B cell (primary cell): ENCODE results near the gene TECTA. TPM values are rescaled to one million over a fixed set of nuclear protein-coding genes. Genes with fewer than 3 reads are reported as not detected.

ENCODE experiments used
- ATAC-seq: fragments of 200-7000 bp; cut with Tn5 transposase; one replicate; pipeline ENCODE4 v1.10.0; 2021; ENCODE audit warnings: low read depth, mild to moderate bottlenecking, moderate number of reproducible peaks, moderate library complexity
- CTCF ChIA-PET: fragments of 350-600 bp; sonication (Branson Sonifier 250); formaldehyde crosslinking; loops from one replicate; lab custom pipeline; 2021; ENCODE audit warnings: antibody characterized with exemption, inconsistent platforms; lab: Charles Lee
- POLR2A ChIA-PET: fragments of 350-600 bp; sonication (Branson Sonifier 250); formaldehyde crosslinking; loops from one replicate; lab custom pipeline; 2021; ENCODE audit warnings: antibody characterized with exemption; lab: Charles Lee
- DNase-seq: peaks from one replicate; pipeline ENCODE4 v3.0.0; 2013
- H2AFZ ChIP-seq: 2 replicates; pipeline ENCODE4 v1.6.1; 2012; ENCODE audit warnings: mild to moderate bottlenecking, low read depth, low read length; ENCODE audit not compliant: insufficient read depth, poor library complexity, severe bottlenecking
- H3K27ac ChIP-seq, 2 donors: 1 replicate in 1 of 2; 2 replicates in 1 of 2; pipeline ENCODE4 v1.5.1; 2012 to 2013; ENCODE audit warnings: low read length in 2 of 2, mild to moderate bottlenecking in 2 of 2, moderate library complexity in 1 of 2
- H3K27me3 ChIP-seq, 4 experiments: fragments of 200-600 bp in 1 of 4; sonication (generic) in 1 of 4; replicated peaks in 1 of 4; 1 replicate in 2 of 4; 2 replicates in 2 of 4; pipeline versions ENCODE4 v1.6.1 to v1.7.0; 2013 to 2016; ENCODE audit warnings: low read length in 3 of 4, mild to moderate bottlenecking in 2 of 4, mixed read lengths in 1 of 4, moderate library complexity in 1 of 4; ENCODE audit not compliant: insufficient read depth in 4 of 4, control insufficient read depth in 3 of 4; ENCODE audit errors: control extremely low read depth in 1 of 4
- H3K36me3 ChIP-seq, 2 experiments: replicated peaks in 1 of 2; 1 replicate in 1 of 2; 2 replicates in 1 of 2; pipeline versions ENCODE4 v1.6.1 to v1.7.1; 2013; ENCODE audit warnings: low read length in 1 of 2; ENCODE audit not compliant: insufficient read depth in 2 of 2, control insufficient read depth in 1 of 2; ENCODE audit errors: control extremely low read depth in 1 of 2, extremely low read depth in 1 of 2
- H3K4me1 ChIP-seq, 2 donors: fragments of 200-600 bp in 1 of 2; sonication (generic) in 1 of 2; 1 replicate in 1 of 2; 2 replicates in 1 of 2; pipeline versions ENCODE4 v1.5.1 to v1.6.1; 2013 to 2017; ENCODE audit warnings: low read length in 2 of 2; ENCODE audit not compliant: control insufficient read depth in 2 of 2, insufficient read depth in 2 of 2
- H3K4me2 ChIP-seq: replicated peaks from 2 replicates; pipeline ENCODE3; 2012; ENCODE audit warnings: mild to moderate bottlenecking, low read depth, low read length; ENCODE audit not compliant: poor library complexity, severe bottlenecking
- H3K4me3 ChIP-seq, 5 experiments: fragments of 200-600 bp in 1 of 5; sonication (generic) in 1 of 5; 1 replicate in 3 of 5; 2 replicates in 2 of 5; pipeline versions ENCODE4 v1.5.1 to v1.7.0; 2011 to 2016; ENCODE audit warnings: low read length in 4 of 5, mild to moderate bottlenecking in 4 of 5, low read depth in 2 of 5, control low read depth in 1 of 5, moderate library complexity in 1 of 5; ENCODE audit not compliant: insufficient read depth in 1 of 5; ENCODE audit errors: control extremely low read depth in 1 of 5, extremely low read depth in 1 of 5
- H3K79me2 ChIP-seq: fragments of 200-600 bp; sonication (generic); one replicate; pipeline ENCODE4 v1.6.0; 2016; ENCODE audit warnings: low read length; ENCODE audit not compliant: control insufficient read depth, insufficient read depth
- H3K9ac ChIP-seq: fragments of 200-600 bp; sonication (generic); 2 replicates; pipeline ENCODE4 v1.6.1; 2017; ENCODE audit warnings: mild to moderate bottlenecking, low read length, moderate library complexity
- H3K9me3 ChIP-seq, 3 donors: one replicate each; pipeline versions ENCODE4 v1.6.1 to v1.7.1; 2013; ENCODE audit warnings: low read length in 2 of 3; ENCODE audit not compliant: control insufficient read depth in 2 of 3, insufficient read depth in 1 of 3; ENCODE audit errors: control extremely low read depth in 1 of 3
- H4K20me1 ChIP-seq: 2 replicates; pipeline ENCODE4 v1.6.0; 2012; ENCODE audit warnings: mild to moderate bottlenecking, low read length; ENCODE audit not compliant: insufficient read depth, control insufficient read depth, poor library complexity, severe bottlenecking
- H3K27ac Mint-ChIP-seq: one replicate; pipeline ENCODE4 v1.8.0; 2021; ENCODE audit warnings: mixed read lengths
- H3K27me3 Mint-ChIP-seq: one replicate; pipeline ENCODE4 v1.8.0; 2021; ENCODE audit warnings: mixed read lengths
- H3K4me1 Mint-ChIP-seq: one replicate; pipeline ENCODE4 v1.8.0; 2021; ENCODE audit warnings: mixed read lengths
- H3K4me3 Mint-ChIP-seq: one replicate; pipeline ENCODE4 v1.8.0; 2021; ENCODE audit warnings: mixed read lengths
- H3K9me3 Mint-ChIP-seq: one replicate; pipeline ENCODE4 v1.8.0; 2022; ENCODE audit warnings: mixed read lengths; ENCODE audit not compliant: insufficient read depth
- EZH2 ChIP-seq: IDR thresholded peaks from 2 replicates; pipeline ENCODE4 v1.6.1; 2012; ENCODE audit warnings: borderline replicate concordance, low read depth, mild to moderate bottlenecking, moderate library complexity, low read length; ENCODE audit not compliant: insufficient read depth, poor library complexity, severe bottlenecking
- WGBS: methylation state at CpG from one replicate; pipeline ENCODE4 v1.1.5; 2013; ENCODE audit warnings: missing lambda C conversion rate; ENCODE audit not compliant: insufficient coverage; 5-methylcytosine and 5-hydroxymethylcytosine counted together
- intact Hi-C: fragments of 100-400 bp; cut with micrococcal nuclease; formaldehyde crosslinking; loops from one replicate; pipeline ENCODE4 v1.10.0; 2022
- polyA plus RNA-seq: library from polyadenylated mRNA; depleted of rRNA; stranded (reverse); fragments of >200 nt; gene quantifications from 2 replicates; pipeline ENCODE4 v1.2.3, GENCODE V29; 2012
- total RNA-seq, 2 donors: library from RNA; stranded (reverse); fragments of 120-200 nt in 1 of 2; gene quantifications; 1 replicate in 1 of 2; 2 replicates in 1 of 2; pipeline versions ENCODE4 v1.2.3 to v1.2.4, GENCODE V29; 2013 to 2022
- TF ChIP-seq, protein P1 (sequence below): fragments of 200-600 bp; IDR thresholded peaks from one replicate; pipeline ENCODE4 v1.8.0; 2022; ENCODE audit warnings: antibody characterized with exemption, mild to moderate bottlenecking

The TECTA gene
- total and polyA plus RNA-seq, 2 donors (not counting 1 experiment from before 2014, with no cell fraction given), result 0.47 to 0.51 TPM

- Histone ChIP-seq H3K4me2 (no peak overlapping the region), H3K4me3 (no peak overlapping the region), H3K79me2 (no peaks in the 10 kb centered on the region), H3K9me3 (no peaks in the 10 kb centered on the region), H4K20me1 (no peaks in the 10 kb centered on the region), H3K27ac (no peak overlapping the region), H2AFZ (no peak overlapping the region), H3K4me1 (no peaks in the 10 kb centered on the region), H3K9ac (no peak overlapping the region), H3K36me3 (no peaks in the 10 kb centered on the region), H3K27me3 (peaks cover 0 to 6% (median 0%) of the 10 kb centered on the region in 4 experiments)
- intact Hi-C loops, result no loop called here
- H3K27me3 Mint-ChIP-seq, result peaks cover 13% of the 10 kb centered on the region
- CTCF ChIA-PET, result no interaction called here
- ATAC-seq, result no peak
- no peaks in the 10 kb centered on the region for H3K9me3 Mint-ChIP-seq
- no peak for DNase-seq
- POLR2A ChIA-PET, result no interaction called here
- no peak overlapping the region for H3K4me3 Mint-ChIP-seq
- no peak overlapping the region for H3K27ac Mint-ChIP-seq
- 72% methylated on average over 4 of the region's 5 CpGs for WGBS
- H3K4me1 Mint-ChIP-seq, result no peaks in the 10 kb centered on the region
- TF ChIP-seq, protein P1, sequence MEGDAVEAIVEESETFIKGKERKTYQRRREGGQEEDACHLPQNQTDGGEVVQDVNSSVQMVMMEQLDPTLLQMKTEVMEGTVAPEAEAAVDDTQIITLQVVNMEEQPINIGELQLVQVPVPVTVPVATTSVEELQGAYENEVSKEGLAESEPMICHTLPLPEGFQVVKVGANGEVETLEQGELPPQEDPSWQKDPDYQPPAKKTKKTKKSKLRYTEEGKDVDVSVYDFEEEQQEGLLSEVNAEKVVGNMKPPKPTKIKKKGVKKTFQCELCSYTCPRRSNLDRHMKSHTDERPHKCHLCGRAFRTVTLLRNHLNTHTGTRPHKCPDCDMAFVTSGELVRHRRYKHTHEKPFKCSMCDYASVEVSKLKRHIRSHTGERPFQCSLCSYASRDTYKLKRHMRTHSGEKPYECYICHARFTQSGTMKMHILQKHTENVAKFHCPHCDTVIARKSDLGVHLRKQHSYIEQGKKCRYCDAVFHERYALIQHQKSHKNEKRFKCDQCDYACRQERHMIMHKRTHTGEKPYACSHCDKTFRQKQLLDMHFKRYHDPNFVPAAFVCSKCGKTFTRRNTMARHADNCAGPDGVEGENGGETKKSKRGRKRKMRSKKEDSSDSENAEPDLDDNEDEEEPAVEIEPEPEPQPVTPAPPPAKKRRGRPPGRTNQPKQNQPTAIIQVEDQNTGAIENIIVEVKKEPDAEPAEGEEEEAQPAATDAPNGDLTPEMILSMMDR, result no peak
- TF ChIP-seq EZH2, result no peak
These were observed 43.7 kb downstream of the TECTA start for GRCh38 chr11:121144723-121145122.

DNA sequence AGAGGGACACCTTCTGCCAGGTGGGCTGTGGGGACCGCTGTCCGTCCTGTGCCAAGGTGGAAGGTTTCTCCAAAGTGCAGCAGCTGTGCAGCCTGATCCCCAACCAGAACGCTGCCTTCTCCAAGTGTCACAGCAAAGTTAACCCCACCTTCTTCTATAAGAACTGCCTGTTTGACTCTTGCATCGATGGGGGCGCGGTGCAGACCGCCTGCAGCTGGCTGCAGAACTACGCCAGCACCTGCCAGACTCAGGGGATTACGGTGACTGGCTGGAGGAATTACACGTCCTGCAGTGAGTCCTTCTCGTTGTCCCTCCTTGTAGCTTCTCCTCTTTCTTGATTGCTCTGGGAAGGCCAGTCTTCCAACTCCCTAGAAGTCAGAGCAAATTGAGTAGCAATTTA lies 44.8 kb downstream of the TECTA start:
- no peak overlapping the region for H3K27ac Mint-ChIP-seq
- no peak overlapping the region for H3K4me3 ChIP-seq
- no peak overlapping the region for H3K4me3 Mint-ChIP-seq
- intact Hi-C loops, result no loop called here
- ATAC-seq (no peak), DNase-seq (no peak)
- TF ChIP-seq, protein P1, result no peak
- TF ChIP-seq EZH2, result no peak
- 94% methylated on average over 10 of the region's 11 CpGs for WGBS
- H3K27me3 ChIP-seq, result peaks cover 0 to 6% (median 0%) of the 10 kb centered on the region in 4 experiments
- H3K27me3 Mint-ChIP-seq, result peaks cover 10% of the 10 kb centered on the region
- no peaks in the 10 kb centered on the region for H3K4me1 Mint-ChIP-seq
- no peaks in the 10 kb centered on the region for H3K9me3 Mint-ChIP-seq
- H2AFZ ChIP-seq, result no peak overlapping the region
- no peak overlapping the region for H3K4me2 ChIP-seq
- no peaks in the 10 kb centered on the region for H4K20me1 ChIP-seq
- H3K79me2 ChIP-seq, result no peaks in the 10 kb centered on the region
- ChIA-PET POLR2A (no interaction called here), CTCF (no interaction called here)
- no peaks in the 10 kb centered on the region for H3K4me1 ChIP-seq
- no peak overlapping the region for H3K27ac ChIP-seq
- H3K9ac ChIP-seq, result no peak overlapping the region
- no peaks in the 10 kb centered on the region for H3K36me3 ChIP-seq
- no peaks in the 10 kb centered on the region for H3K9me3 ChIP-seq
